SK-N-SH (cell line): ENCODE results near the gene NAV2. TPM values are rescaled to one million over a fixed set of nuclear protein-coding genes. Genes with fewer than 3 reads are reported as not detected.

Source experiments
- CHD2 ChIP-seq: fragments of 150-350 bp; IDR thresholded peaks from 2 replicates; pipeline ENCODE4 v1.6.1; 2018; ENCODE audit warnings: low read length; ENCODE audit not compliant: partially characterized antibody
- ELF1 ChIP-seq: IDR thresholded peaks from 2 replicates; pipeline ENCODE4 v1.4.0; 2012
- EP300 ChIP-seq, 2 experiments: IDR thresholded peaks; 2 replicates each; pipeline versions ENCODE4 v1.4.0 to v1.6.1; 2012; ENCODE audit warnings: borderline replicate concordance in 1 of 2, low read depth in 1 of 2, low read length in 1 of 2
- EZH2phosphoT487 ChIP-seq: fragments of 200-600 bp; sonication (generic); IDR thresholded peaks from 2 replicates; pipeline ENCODE4 v1.6.1; 2017; ENCODE audit warnings: low read depth, mixed run types, mild to moderate bottlenecking, antibody characterized with exemption, moderate library complexity, borderline replicate concordance
- GABPA ChIP-seq: IDR thresholded peaks from 2 replicates; pipeline ENCODE4 v1.4.0; 2012; ENCODE audit warnings: low read depth, mild to moderate bottlenecking
- JUND ChIP-seq: IDR thresholded peaks from 2 replicates; pipeline ENCODE4 v1.4.0; 2012
- MEF2A ChIP-seq: IDR thresholded peaks from 2 replicates; pipeline ENCODE4 v1.4.0; 2012; ENCODE audit warnings: low read depth, borderline replicate concordance
- NFIC ChIP-seq: IDR thresholded peaks from 2 replicates; pipeline ENCODE4 v1.4.0; 2012; ENCODE audit warnings: borderline replicate concordance
- NRF1 ChIP-seq: IDR thresholded peaks from 2 replicates; pipeline ENCODE4 v1.6.1; 2012; ENCODE audit warnings: low read depth, mild to moderate bottlenecking, low read length
- POLR2AphosphoS5 ChIP-seq: IDR thresholded peaks from 2 replicates; pipeline ENCODE4 v1.6.1; 2012; ENCODE audit warnings: low read depth, low read length
- SMC3 ChIP-seq: IDR thresholded peaks from 2 replicates; pipeline ENCODE4 v1.6.1; 2012; ENCODE audit warnings: low read depth, low read length, improper control_type of control experiment
- TAF1 ChIP-seq: IDR thresholded peaks from 2 replicates; pipeline ENCODE4 v1.6.1; 2012; ENCODE audit warnings: low read depth, mild to moderate bottlenecking, low read length, moderate library complexity, borderline replicate concordance
- TCF12 ChIP-seq: IDR thresholded peaks from 2 replicates; pipeline ENCODE4 v1.4.0; 2012
- YY1 ChIP-seq: IDR thresholded peaks from 2 replicates; pipeline ENCODE4 v1.4.0; 2012; ENCODE audit warnings: low read depth, mild to moderate bottlenecking
- polyA plus RNA-seq, 3 experiments: library from polyadenylated mRNA; depleted of rRNA; stranded (reverse); fragments of >200 nt; gene quantifications; 2 replicates each; pipeline ENCODE4 v1.2.3, GENCODE V29; 2012
- TF ChIP-seq, protein P1 (sequence below): IDR thresholded peaks from 2 replicates; pipeline ENCODE4; 2012
- TF ChIP-seq, protein P2 (sequence below): fragments of 150-350 bp; IDR thresholded peaks from 2 replicates; pipeline ENCODE4 v1.6.1; 2017; ENCODE audit warnings: antibody characterized with exemption, low read length, low read depth, borderline replicate concordance
- TF ChIP-seq, protein P3 (sequence below): IDR thresholded peaks from 2 replicates; pipeline ENCODE4 v1.4.0; 2012; ENCODE audit warnings: low read depth, borderline replicate concordance
- TF ChIP-seq, protein P4 (sequence below): IDR thresholded peaks from 2 replicates; pipeline ENCODE4 v1.6.1; 2012; ENCODE audit warnings: mild to moderate bottlenecking, low read depth, low read length, moderate library complexity

Gene NAV2
- polyA plus RNA-seq, 1 of the 3 experiments (the other 2 are of a cell fraction) = 26.2 TPM

DNA sequence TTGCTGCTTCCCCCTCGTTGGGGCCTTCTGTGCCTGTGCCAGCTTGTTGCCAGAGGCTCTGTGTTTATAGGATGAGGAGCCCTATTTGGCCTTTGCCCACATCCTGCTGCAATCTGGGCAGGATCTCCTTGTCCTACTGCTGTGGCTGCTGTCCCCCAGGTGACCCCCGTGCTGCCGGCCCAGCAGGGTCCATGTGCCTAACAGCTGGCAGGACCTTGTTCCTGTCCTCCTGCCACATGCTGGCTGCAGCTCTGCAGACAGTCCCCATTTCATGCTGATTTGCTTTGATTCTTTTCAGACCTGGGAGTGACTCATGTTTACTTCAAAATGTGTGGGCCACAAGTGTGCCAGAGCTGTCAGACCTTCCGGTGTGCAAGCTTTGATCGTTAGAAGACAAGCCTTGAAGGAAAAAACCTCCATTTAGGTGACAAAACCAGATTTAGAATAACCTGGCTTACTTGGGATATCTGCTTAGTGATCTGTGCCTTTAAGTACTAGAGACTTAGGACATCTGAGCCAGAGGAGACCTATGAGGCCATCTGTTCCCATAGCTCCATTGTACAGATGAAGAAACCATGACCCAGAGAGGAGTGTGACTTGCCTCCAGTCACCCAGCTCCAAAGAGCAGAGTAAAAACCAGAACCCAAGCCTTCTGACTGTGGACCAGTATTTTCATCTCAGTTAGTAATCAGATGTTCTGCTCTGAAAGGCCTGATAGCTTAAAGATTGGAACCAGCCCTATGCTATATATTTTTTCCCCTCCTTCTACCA is 11.1 kb downstream of the NAV2 start (continued):
- TF ChIP-seq JUND (peak; percentile 19; the same call in 1 of the 2 replicates), EP300 (IDR thresholded peaks at IDR 0.05; ENCODE audit: borderline replicate concordance in 1 of 2, low read depth in 1 of 2, low read length in 1 of 2) (peak; percentile 46 to 96; a peak in 2 of 4 replicates), CHD2 (no peak), NFIC (no peak), POLR2AphosphoS5 (peak; percentile 56), TCF12 (peak; percentile 87), GABPA (no peak), TAF1 (no peak), NRF1 (no peak), YY1 (no peak), EZH2phosphoT487 (no peak), SMC3 (no peak), MEF2A (no peak), ELF1 (no peak)
- TF ChIP-seq, protein P1, sequence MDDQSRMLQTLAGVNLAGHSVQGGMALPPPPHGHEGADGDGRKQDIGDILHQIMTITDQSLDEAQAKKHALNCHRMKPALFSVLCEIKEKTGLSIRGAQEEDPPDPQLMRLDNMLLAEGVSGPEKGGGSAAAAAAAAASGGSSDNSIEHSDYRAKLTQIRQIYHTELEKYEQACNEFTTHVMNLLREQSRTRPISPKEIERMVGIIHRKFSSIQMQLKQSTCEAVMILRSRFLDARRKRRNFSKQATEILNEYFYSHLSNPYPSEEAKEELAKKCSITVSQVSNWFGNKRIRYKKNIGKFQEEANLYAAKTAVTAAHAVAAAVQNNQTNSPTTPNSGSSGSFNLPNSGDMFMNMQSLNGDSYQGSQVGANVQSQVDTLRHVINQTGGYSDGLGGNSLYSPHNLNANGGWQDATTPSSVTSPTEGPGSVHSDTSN = peak; percentile 48; the same call in 1 of the 2 replicates
- TF ChIP-seq, protein P2, sequence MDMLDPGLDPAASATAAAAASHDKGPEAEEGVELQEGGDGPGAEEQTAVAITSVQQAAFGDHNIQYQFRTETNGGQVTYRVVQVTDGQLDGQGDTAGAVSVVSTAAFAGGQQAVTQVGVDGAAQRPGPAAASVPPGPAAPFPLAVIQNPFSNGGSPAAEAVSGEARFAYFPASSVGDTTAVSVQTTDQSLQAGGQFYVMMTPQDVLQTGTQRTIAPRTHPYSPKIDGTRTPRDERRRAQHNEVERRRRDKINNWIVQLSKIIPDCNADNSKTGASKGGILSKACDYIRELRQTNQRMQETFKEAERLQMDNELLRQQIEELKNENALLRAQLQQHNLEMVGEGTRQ = no peak
- TF ChIP-seq, protein P3, sequence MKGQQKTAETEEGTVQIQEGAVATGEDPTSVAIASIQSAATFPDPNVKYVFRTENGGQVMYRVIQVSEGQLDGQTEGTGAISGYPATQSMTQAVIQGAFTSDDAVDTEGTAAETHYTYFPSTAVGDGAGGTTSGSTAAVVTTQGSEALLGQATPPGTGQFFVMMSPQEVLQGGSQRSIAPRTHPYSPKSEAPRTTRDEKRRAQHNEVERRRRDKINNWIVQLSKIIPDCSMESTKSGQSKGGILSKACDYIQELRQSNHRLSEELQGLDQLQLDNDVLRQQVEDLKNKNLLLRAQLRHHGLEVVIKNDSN = no peak
- TF ChIP-seq, protein P4, sequence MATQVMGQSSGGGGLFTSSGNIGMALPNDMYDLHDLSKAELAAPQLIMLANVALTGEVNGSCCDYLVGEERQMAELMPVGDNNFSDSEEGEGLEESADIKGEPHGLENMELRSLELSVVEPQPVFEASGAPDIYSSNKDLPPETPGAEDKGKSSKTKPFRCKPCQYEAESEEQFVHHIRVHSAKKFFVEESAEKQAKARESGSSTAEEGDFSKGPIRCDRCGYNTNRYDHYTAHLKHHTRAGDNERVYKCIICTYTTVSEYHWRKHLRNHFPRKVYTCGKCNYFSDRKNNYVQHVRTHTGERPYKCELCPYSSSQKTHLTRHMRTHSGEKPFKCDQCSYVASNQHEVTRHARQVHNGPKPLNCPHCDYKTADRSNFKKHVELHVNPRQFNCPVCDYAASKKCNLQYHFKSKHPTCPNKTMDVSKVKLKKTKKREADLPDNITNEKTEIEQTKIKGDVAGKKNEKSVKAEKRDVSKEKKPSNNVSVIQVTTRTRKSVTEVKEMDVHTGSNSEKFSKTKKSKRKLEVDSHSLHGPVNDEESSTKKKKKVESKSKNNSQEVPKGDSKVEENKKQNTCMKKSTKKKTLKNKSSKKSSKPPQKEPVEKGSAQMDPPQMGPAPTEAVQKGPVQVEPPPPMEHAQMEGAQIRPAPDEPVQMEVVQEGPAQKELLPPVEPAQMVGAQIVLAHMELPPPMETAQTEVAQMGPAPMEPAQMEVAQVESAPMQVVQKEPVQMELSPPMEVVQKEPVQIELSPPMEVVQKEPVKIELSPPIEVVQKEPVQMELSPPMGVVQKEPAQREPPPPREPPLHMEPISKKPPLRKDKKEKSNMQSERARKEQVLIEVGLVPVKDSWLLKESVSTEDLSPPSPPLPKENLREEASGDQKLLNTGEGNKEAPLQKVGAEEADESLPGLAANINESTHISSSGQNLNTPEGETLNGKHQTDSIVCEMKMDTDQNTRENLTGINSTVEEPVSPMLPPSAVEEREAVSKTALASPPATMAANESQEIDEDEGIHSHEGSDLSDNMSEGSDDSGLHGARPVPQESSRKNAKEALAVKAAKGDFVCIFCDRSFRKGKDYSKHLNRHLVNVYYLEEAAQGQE = no peak
- TF ChIP-seq, all 33 proteins: peak for 13
